ENCODE data around the gene F2.

DNA sequence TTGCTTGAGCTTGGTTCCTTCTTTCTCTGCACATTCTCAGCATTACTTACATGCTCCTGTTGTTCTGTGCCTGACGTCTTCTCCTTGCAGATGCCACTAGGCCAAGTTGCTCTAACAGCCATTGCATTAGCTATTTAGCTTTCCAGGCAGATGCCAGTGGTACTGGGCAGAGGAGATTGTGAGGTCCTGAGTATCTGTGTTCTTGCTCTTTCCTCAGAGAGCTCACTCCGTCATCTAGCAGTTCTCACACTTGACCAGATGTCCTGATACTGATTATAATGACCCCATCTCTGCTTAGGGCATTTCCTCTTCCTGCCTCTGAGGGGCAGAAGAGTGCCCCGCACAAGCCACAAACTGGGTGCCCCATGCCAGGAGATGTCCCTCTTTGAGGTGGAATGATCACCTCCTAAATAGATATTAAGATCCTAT lies 49.3 kb upstream of the F2 start:
- TF ChIP-seq, protein P1, sequence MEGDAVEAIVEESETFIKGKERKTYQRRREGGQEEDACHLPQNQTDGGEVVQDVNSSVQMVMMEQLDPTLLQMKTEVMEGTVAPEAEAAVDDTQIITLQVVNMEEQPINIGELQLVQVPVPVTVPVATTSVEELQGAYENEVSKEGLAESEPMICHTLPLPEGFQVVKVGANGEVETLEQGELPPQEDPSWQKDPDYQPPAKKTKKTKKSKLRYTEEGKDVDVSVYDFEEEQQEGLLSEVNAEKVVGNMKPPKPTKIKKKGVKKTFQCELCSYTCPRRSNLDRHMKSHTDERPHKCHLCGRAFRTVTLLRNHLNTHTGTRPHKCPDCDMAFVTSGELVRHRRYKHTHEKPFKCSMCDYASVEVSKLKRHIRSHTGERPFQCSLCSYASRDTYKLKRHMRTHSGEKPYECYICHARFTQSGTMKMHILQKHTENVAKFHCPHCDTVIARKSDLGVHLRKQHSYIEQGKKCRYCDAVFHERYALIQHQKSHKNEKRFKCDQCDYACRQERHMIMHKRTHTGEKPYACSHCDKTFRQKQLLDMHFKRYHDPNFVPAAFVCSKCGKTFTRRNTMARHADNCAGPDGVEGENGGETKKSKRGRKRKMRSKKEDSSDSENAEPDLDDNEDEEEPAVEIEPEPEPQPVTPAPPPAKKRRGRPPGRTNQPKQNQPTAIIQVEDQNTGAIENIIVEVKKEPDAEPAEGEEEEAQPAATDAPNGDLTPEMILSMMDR (conservative IDR thresholded peaks at IDR 0.05; ENCODE audit: low read depth, low read length) = peak; percentile 52
- TF ChIP-seq EZH2 (IDR thresholded peaks at IDR 0.05; ENCODE audit: low read length, unreplicated experiment) = no peak

All from PC-3 (cell line).